ENCODE measurements around the gene RAB3GAP2.

- peak; percentile 68 for TF ChIP-seq POLR2A (IDR thresholded peaks at IDR 0.05; ENCODE audit: low read depth, low read length)
- TF ChIP-seq SPI1 (IDR thresholded peaks at IDR 0.05; ENCODE audit: low read depth, low read length) = no peak
- peak; percentile 62; the same call in 1 of the 2 replicates for TF ChIP-seq TAF1 (IDR thresholded peaks at IDR 0.05; ENCODE audit: low read depth, low read length)
- peak; percentile 73; the same call in 1 of the 2 replicates for TF ChIP-seq POLR2AphosphoS5 (IDR thresholded peaks at IDR 0.05; ENCODE audit: low read depth, low read length)
These were observed 52.2 kb downstream of the RAB3GAP2 start for GRCh38 chr1:220219865-220220698.
